Fibroblast of skin of left quadriceps (primary cell): Measurements from ENCODE around the gene ERRFI1.
A peak's percentile ranks its signal among the peaks of the same experiment; 100 is the strongest.
"Not testable (repeated sequence)": the region's sequence is repeated elsewhere in the genome, so short reads cannot be mapped to it uniquely, and the experiment has no call there.

Experiments
- DNase-seq, 2 experiments: peaks; one replicate each; pipeline ENCODE4 v3.0.0-alpha.2; 2013; ENCODE audit warnings: low read depth in 2 of 2

ERRFI1 gene, protein sequence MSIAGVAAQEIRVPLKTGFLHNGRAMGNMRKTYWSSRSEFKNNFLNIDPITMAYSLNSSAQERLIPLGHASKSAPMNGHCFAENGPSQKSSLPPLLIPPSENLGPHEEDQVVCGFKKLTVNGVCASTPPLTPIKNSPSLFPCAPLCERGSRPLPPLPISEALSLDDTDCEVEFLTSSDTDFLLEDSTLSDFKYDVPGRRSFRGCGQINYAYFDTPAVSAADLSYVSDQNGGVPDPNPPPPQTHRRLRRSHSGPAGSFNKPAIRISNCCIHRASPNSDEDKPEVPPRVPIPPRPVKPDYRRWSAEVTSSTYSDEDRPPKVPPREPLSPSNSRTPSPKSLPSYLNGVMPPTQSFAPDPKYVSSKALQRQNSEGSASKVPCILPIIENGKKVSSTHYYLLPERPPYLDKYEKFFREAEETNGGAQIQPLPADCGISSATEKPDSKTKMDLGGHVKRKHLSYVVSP

DNA sequence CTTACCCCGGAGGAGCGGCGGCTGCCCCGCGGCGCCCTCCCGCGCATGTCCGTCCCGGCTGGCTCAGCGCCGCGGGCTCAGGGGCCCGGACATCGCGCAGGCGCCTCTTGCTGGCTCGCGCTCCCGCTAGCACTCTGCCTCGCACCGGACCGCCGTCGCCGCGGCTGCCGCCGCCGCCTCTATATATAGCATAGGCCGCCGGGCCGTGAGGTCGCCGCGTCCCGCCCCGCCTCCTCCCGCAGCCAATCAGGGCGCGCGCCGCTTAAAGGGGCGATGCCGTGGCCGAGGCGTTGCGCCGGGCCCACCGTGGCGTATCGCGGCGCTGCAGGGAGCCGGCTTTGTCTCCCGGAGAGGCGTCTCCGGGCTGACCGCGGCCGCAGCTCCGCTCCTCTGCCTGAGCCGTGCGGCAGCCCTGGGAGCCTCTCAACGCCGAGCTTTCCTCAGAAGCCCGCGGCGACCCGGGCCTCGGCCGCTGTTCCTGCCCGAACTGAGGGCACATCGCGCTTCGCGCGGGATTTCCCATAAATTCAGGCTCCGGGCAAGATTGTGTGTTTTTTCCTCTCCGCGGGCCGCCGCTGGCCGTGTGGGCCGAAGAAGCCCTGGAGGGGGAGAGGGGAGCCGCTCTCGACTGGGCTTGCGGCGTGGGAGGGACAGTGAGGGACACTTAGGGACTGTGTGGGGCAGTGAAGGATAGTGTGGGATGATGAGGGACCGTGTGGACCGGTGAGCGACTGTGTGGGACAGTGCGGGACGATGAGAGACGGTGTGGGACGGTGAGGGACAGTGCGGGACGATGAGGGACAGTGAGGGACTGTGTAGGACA is at the start of gene ERRFI1:
TSS of gene ERRFI1 (minus strand) at position 157 of the 823 bp plus-strand sequence. CDS start 10,690 bp downstream, outside the sequence.
- DNase-seq, result peak; percentile 89 to 92

- no peak for DNase-seq
Measured at GRCh38 chr1:8075511-8076051, 49.5 kb upstream of the ERRFI1 start.

DNA sequence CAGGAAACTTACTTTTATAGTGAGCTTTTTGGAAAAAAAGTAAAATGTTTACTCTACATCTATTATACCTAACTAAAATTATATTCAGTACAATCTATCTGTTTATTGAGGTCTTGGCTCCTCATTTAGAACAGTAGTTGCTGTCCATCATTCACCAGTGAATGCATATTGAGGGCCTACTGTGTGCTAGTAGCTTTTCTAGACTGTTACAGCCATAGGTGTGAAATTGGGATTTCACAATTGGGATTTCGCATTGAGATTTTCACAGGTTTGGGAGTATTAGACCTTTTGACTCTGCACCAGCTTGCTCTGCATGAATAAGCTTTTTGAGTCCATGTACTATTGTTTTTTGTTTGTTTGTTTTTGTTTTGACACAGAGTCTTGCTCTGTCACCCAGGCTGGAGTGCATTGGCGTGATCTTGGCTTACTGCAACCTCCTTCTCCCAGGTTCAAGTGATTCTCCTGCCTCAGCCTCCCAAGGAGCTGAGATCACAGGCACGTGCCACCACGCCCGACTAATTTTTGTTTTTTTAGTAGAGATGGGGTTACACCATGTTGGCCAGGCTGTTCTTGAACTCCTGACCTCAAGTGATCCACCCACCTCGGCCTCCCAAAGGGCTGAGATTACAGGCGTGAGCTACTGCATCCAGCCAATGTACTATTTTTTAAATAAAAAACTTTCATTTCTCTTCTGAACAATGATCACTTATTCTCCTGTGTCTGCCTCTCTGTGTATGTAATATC is 47.2 kb upstream of the ERRFI1 start:
- DNase-seq, result no peak

DNA sequence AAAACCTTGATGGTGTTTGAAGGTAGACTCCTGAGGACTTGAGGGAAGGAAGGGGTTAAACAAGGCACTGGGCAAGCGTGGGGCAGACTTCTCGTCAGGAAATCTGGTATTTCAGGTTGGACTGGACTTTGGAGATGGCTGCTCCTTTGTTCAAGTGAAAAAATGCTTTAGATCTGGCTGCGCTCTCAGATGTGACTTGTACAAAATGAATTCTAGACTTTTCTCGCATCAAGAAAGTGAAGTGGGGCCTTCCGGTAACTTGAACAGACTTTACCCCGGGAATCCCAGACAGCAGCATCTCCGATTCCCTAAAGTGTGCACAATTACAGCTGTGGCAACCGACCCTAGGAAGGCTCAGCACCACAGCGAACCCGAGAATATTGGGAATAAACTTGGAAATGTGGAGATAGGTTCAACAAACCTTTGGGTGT is 44.3 kb upstream of the ERRFI1 start:
- DNase-seq, result no peak

GRCh38 chr1:8069614-8070320 is 43.7 kb upstream of the ERRFI1 start:
- not testable (repeated sequence) for DNase-seq

DNA sequence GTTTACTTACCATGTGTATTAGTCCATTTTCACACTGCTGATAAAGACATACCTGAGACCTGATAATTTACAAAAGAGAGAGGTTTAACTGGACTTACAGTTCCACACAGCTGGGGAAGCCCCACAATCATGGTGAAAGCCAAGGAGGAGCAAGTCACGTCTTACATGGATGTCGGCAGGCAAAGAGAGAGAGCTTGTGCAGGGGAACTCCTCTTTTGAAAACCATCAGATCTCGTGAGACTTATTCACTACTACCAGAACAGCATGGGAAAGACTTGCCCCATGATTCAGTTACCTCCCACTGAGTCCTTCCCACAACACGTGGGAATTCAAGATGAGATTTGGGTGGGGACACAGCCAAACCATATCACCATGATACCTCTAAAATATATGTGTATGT is 39.3 kb upstream of the ERRFI1 start:
- no peak for DNase-seq

DNA sequence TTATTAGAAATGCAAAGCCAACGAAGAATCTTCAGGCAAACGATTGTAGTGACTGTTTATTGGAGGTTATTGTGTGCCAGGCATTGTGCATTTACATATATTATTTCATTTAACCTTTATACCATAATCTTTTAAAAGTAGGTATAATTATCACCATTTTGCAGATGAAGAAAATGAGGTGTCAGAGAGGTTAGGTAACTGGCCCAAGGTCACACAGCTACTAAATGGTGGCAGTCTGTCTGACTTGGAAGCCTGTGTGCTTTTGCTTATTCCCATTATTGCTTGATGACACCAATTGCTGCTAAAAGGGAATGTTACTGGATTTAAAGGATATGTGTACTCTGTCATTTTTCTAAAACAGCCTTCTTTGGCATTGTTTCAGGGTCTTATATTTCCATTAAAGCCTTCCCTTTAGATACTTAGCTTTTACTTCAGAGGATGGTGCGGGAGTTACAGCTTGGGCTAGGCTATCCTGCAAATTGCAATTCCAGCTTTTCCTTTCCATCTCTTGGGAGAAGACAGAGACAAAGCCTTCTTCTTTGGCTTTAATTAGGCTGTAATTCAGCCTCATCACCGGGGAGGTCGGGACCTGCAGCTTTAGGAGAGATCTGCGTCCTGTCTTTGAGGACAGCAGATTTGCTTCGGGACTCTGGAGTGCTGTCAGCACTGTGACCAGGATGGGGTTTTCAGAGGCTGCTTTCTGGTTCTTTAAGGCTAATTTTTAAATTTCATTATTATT is 37.4 kb upstream of the ERRFI1 start:
- no peak for DNase-seq

GRCh38 chr1:8062861-8063260 is 36.8 kb upstream of the ERRFI1 start:
- DNase-seq, result no peak

DNA sequence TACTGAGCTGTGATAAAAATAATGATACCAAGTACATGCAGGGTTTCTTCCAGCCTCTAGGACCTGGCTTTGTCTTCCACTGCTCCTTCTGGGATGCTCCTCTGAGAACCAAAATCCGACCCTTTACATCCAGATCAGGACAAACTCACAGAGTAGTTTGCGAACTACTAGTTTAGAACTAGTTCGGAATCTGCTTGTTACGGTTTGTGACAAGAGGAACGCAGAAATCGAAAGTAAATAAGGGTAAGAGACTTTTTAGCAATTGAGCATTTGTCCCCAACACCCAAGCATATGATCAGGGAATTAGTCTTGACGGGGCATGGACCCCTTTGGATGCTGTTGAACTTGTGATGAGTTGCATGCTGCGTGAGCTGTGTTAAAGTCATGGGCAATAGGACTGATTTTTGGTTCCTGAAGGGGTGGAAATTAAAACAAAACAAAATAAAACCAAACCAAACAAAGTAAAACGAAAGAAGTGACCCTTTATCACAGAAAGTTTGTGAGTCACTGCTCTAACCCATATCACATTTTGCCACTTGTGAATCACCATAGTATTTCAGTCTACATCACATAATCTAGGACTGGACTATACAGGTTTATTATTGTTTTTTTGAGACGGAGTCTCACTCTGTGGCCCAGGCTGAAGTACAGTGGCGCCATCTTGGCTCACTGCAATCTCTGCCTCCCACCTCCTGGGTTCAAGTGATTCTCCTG is 35.7 kb upstream of the ERRFI1 start:
- no peak for DNase-seq

- DNase-seq, result peak; percentile 81 to 82
Measured at GRCh38 chr1:8061210-8061609, 35.1 kb upstream of the ERRFI1 start.

DNA sequence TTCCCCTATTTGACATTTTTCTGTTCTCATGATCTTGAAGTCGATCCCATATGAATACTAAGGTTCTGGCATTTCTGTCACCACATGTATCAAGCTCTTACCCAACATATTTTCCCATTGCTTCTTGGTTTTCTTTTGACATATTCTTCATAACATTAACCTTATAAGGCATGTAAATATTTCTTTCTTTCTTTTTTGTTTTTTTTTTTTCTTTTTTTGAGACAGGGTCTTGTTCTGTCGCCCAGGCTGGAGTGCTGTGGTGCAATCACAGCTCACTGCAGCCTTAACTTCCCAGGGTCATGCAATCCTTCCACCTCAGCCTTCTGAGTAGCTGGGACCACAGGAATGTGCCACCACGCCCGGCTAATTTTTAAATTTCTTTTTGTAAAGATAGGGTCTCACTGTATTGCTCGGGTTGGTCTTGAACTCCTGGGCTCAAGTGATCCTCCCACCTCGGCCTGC is 33.1 kb upstream of the ERRFI1 start:
- DNase-seq, result peak; percentile 72 to 75

DNA sequence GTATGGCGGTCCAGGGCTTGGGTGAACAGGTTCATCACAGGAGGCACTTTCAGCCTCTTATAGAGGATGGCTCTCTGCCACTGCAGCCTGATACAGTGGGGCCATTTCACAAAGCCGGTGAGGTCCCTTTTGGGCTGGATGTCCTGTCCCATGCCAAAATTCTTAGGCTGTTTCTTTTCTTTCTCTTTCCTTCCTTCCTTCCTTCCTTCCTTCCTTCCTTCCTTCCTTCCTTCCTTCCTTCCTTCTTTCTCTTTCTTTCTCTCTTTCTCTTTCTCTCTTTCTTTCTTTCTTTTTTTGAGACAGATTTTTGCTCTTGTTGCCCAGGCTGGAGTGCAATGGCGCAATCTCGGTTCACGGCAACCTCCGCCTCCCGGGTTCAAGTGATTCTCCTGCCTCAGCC is 31.7 kb upstream of the ERRFI1 start:
- not testable (repeated sequence) for DNase-seq

- peak; percentile 71 to 73 for DNase-seq
Measured at GRCh38 chr1:8055973-8056372, 29.9 kb upstream of the ERRFI1 start.

GRCh38 chr1:8053878-8054567 is 27.9 kb upstream of the ERRFI1 start:
- DNase-seq, result no peak

GRCh38 chr1:8051650-8052049 is 25.5 kb upstream of the ERRFI1 start:
- DNase-seq, result no peak

DNA sequence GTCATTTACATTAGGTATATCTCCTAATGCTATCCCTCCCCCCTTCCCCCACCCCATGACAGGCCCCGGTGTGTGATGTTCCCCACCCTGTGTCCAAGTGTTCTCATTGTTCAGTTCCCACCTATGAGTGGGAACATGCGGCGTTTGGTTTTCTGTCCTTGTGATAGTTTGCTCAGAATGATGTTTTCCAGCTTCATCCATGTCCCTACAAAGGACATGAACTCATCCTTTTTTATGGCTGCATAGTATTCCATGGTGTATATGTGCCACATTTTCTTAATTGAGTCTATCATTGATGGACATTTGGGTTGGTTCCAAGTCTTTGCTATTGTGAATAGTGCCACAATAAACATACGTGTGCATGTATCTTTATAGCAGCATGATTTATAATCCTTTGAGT is 23.1 kb upstream of the ERRFI1 start:
- DNase-seq, result not testable (repeated sequence)

DNA sequence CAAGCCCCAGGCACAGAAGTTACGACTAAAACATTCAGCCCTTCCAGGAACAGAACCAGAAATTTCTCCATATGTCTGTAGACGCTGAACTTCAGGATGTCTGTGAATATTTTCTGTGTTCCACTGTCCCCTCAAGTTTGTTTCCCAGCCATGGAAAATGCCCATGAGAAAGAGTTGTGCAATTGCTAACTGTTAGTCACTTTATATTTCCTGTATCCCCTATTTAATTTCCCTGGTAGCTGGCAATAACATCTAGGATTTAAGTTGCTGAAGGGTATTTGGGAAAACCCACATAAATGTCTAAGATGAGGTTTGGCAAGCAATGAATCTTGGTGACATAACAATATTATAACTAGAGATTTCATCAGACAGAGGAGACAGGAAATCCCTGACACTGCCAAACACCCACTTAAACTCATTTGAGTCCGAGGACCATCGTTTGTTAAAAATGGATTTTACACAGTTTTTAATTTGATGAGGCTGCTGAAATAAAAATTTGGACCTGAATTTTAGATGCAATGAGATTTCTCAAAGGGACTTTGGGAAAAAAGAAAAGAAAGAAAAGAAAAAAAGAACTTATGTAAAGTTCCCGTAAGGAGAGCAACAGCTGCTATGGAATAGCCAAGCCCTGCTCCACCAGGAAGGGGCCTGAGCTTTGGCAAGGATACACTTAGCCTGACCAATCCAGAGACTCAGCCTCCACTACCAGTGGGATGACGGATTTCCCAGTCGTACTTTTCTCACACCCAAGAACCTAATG is 21.8 kb upstream of the ERRFI1 start:
- peak; percentile 87 for DNase-seq

DNA sequence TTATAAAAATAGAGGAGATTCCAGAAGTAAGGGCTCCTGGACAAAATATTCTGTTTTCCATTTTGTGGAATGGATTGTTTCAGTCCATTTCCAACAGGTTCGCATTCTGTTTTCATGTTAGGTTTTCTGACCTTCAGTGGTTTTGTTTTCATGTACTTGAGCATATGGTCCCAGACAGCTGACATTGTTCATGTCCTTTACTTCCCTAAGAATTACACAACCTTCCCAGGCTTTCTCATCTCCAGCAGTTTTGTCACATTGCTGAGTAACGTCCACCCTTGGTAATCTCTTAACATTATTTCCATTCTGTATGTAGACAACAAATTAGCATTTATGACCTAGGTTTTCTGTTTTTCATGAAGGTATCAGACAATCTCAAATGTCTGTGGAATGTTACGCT is 21.0 kb upstream of the ERRFI1 start:
- no peak for DNase-seq
